Measurements from ENCODE around the gene ALG6.

Gene ALG6

GRCh38 chr1:63448731-63449246, 81.4 kb downstream of the ALG6 start:
- TF ChIP-seq CTCF (IDR thresholded peaks at IDR 0.05; ENCODE audit: control extremely low read depth, extremely low read depth, low read depth, missing control alignments): no peak
- POLR2A ChIA-PET: no interaction called here
- no peak for DNase-seq (ENCODE audit: extremely low spot score)
- CTCF ChIA-PET: no interaction called here

GRCh38 chr1:63450416-63450815, 83.0 kb downstream of the ALG6 start:
- TF ChIP-seq CTCF (IDR thresholded peaks at IDR 0.05; ENCODE audit: control extremely low read depth, extremely low read depth, low read depth, missing control alignments): no peak
- DNase-seq (ENCODE audit: extremely low spot score): no peak
- CTCF ChIA-PET: no interaction called here
- POLR2A ChIA-PET: no interaction called here

GRCh38 chr1:63453232-63453631, 85.8 kb downstream of the ALG6 start:
- ChIA-PET CTCF (interaction anchor here (0.8 to 1.2 kb wide), 2 partner anchors 11 to 17 kb away, joined by 3 to 4 read pairs; no protein-coding TSS in a partner anchor), POLR2A (no interaction called here)
- no peak for TF ChIP-seq CTCF (IDR thresholded peaks at IDR 0.05; ENCODE audit: control extremely low read depth, extremely low read depth, low read depth, missing control alignments)
- DNase-seq (ENCODE audit: extremely low spot score): no peak

GRCh38 chr1:63454269-63454668, 86.8 kb downstream of the ALG6 start:
- TF ChIP-seq CTCF (IDR thresholded peaks at IDR 0.05; ENCODE audit: control extremely low read depth, extremely low read depth, low read depth, missing control alignments): no peak
- POLR2A ChIA-PET: no interaction called here
- CTCF ChIA-PET: no interaction called here
- no peak for DNase-seq (ENCODE audit: extremely low spot score)

- ChIA-PET POLR2A (no interaction called here), CTCF (no interaction called here)
- no peak for TF ChIP-seq CTCF (IDR thresholded peaks at IDR 0.05; ENCODE audit: control extremely low read depth, extremely low read depth, low read depth, missing control alignments)
- DNase-seq (ENCODE audit: extremely low spot score): no peak
Measured at GRCh38 chr1:63458750-63459149, 91.3 kb downstream of the ALG6 start.

- ChIA-PET POLR2A (no interaction called here), CTCF (no interaction called here)
- no peak for TF ChIP-seq CTCF (IDR thresholded peaks at IDR 0.05; ENCODE audit: control extremely low read depth, extremely low read depth, low read depth, missing control alignments)
- DNase-seq (ENCODE audit: extremely low spot score): no peak
Measured at GRCh38 chr1:63461661-63462230, 94.3 kb downstream of the ALG6 start.
